MM.1S (cell line): ENCODE measurements around the gene SIRT2.

Source experiments
- EZH2 ChIP-seq: fragments of 300-600 bp; sonication (generic); optimal IDR thresholded peaks from 2 replicates; pipeline ENCODE3; 2017; ENCODE audit warnings: low read depth, mild to moderate bottlenecking, antibody characterized with exemption, low read length, mixed read lengths
- EZH2phosphoT487 ChIP-seq: fragments of 300-600 bp; sonication (generic); IDR thresholded peaks from 2 replicates; pipeline ENCODE4 v1.6.1; 2018; ENCODE audit warnings: antibody characterized with exemption, low read length
- TF ChIP-seq, protein P1 (sequence below): fragments of 300-600 bp; sonication (generic); IDR thresholded peaks from 2 replicates; pipeline ENCODE4 v1.5.1; 2016; ENCODE audit warnings: antibody characterized with exemption, low read length, mixed read lengths

DNA sequence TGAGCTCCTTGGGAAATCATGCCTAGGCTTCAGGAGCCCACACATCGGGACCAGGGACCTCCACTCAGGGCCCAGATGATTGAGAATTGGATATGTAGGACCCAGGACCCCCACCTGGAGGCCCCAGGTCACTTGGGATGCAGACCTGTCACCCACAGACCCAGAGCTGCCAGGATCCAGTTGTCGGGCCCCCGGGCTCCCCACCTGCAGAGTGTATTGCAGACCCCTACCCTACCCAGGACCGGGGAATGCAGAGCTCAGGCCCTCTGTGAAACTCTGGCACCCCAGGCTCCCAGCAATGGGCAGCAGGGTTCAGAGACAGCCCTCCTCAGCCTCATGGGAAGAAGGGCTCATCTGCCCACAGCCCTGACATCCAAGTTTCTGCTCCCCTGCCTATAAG lies 6.2 kb upstream of the SIRT2 start:
- TF ChIP-seq, protein P1, sequence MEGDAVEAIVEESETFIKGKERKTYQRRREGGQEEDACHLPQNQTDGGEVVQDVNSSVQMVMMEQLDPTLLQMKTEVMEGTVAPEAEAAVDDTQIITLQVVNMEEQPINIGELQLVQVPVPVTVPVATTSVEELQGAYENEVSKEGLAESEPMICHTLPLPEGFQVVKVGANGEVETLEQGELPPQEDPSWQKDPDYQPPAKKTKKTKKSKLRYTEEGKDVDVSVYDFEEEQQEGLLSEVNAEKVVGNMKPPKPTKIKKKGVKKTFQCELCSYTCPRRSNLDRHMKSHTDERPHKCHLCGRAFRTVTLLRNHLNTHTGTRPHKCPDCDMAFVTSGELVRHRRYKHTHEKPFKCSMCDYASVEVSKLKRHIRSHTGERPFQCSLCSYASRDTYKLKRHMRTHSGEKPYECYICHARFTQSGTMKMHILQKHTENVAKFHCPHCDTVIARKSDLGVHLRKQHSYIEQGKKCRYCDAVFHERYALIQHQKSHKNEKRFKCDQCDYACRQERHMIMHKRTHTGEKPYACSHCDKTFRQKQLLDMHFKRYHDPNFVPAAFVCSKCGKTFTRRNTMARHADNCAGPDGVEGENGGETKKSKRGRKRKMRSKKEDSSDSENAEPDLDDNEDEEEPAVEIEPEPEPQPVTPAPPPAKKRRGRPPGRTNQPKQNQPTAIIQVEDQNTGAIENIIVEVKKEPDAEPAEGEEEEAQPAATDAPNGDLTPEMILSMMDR: no peak
- TF ChIP-seq EZH2 (no peak), EZH2phosphoT487 (no peak)
